Endothelial cell of umbilical vein (primary cell): Measurements from ENCODE around the gene NPS.

Source experiments
- EZH2 ChIP-seq: IDR thresholded peaks from 2 replicates; pipeline ENCODE4 v1.6.1; 2012; ENCODE audit warnings: borderline replicate concordance, low read depth, mild to moderate bottlenecking, moderate library complexity, low read length, inconsistent platforms; ENCODE audit not compliant: severe bottlenecking
- JUN ChIP-seq: IDR thresholded peaks from 2 replicates; pipeline ENCODE4 v1.6.1; 2011; ENCODE audit warnings: borderline replicate concordance, low read depth; ENCODE audit not compliant: insufficient read length, insufficient read depth
- POLR2A ChIP-seq: IDR thresholded peaks from 2 replicates; pipeline ENCODE4 v1.6.1; 2012; ENCODE audit warnings: low read depth, mild to moderate bottlenecking, control low read depth, low read length
- TF ChIP-seq, protein P1 (sequence below), 2 donors: IDR thresholded peaks; 1 replicate in 1 of 2; 2 replicates in 1 of 2; pipeline ENCODE4 v1.5.1; 2011; ENCODE audit warnings: low read length in 2 of 2, mild to moderate bottlenecking in 2 of 2, moderate library complexity in 2 of 2, control low read depth in 1 of 2, inconsistent platforms in 1 of 2, low read depth in 1 of 2; ENCODE audit not compliant: insufficient read depth in 1 of 2; ENCODE audit errors: extremely low read depth in 1 of 2

DNA sequence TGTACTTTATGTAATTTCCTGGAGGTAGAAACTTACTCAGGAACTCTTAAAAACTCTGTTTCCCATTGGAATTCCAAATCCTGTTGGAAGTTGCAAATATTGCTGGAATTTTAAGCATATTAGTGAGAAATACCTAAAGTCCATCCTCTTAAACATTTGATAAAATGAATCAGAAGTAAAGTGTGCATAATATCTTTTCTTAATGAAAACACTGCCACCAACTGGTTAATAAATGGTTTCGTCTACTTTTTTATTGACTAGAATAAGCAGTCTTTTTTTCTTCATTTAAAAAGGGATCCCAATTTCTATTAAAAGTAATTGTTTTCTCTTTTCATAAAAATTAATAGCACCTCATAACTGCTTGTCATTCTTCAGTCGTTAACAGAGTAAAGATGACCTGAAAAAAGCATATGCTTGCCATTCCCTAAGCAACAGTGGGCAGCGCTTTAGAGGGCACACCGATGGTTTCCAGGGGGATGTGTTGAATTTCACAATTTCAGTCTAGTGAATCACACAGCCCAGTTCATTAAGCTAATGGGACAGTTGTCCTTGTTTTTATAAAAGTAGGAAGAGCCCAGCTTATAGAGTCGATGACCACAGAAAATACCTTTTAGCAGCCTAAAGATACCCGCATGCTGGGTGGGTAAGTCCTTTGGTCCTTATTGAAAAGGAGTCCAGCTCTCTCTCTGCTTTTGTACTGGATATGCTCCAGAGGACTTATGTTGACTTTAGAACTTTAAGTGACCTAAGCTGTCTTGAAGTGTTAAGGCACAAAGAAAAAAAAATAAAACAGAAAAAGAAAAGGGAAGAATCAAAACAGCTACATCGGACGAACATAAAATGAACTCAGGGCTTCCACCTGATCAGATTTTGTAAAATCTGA, 28.5 kb downstream of the NPS start:
- TF ChIP-seq, protein P1, sequence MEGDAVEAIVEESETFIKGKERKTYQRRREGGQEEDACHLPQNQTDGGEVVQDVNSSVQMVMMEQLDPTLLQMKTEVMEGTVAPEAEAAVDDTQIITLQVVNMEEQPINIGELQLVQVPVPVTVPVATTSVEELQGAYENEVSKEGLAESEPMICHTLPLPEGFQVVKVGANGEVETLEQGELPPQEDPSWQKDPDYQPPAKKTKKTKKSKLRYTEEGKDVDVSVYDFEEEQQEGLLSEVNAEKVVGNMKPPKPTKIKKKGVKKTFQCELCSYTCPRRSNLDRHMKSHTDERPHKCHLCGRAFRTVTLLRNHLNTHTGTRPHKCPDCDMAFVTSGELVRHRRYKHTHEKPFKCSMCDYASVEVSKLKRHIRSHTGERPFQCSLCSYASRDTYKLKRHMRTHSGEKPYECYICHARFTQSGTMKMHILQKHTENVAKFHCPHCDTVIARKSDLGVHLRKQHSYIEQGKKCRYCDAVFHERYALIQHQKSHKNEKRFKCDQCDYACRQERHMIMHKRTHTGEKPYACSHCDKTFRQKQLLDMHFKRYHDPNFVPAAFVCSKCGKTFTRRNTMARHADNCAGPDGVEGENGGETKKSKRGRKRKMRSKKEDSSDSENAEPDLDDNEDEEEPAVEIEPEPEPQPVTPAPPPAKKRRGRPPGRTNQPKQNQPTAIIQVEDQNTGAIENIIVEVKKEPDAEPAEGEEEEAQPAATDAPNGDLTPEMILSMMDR (IDR thresholded peaks at IDR 0.05; ENCODE audit: extremely low read depth in 1 of 2, insufficient read depth in 1 of 2, low read depth in 1 of 2, low read length in 2 of 2), result no peak
- no peak for TF ChIP-seq POLR2A
- no peak for TF ChIP-seq JUN
- no peak for TF ChIP-seq EZH2
